Kasumi-1 (cell line): ENCODE results near the gene CACNG4.
A peak's percentile ranks its signal among the peaks of the same experiment; 100 is the strongest.

ENCODE experiments used
- DNase-seq, 2 experiments: peaks; one replicate each; lab custom pipeline; 2025; lab: John Stamatoyannopoulos, UW

Gene CACNG4

DNA sequence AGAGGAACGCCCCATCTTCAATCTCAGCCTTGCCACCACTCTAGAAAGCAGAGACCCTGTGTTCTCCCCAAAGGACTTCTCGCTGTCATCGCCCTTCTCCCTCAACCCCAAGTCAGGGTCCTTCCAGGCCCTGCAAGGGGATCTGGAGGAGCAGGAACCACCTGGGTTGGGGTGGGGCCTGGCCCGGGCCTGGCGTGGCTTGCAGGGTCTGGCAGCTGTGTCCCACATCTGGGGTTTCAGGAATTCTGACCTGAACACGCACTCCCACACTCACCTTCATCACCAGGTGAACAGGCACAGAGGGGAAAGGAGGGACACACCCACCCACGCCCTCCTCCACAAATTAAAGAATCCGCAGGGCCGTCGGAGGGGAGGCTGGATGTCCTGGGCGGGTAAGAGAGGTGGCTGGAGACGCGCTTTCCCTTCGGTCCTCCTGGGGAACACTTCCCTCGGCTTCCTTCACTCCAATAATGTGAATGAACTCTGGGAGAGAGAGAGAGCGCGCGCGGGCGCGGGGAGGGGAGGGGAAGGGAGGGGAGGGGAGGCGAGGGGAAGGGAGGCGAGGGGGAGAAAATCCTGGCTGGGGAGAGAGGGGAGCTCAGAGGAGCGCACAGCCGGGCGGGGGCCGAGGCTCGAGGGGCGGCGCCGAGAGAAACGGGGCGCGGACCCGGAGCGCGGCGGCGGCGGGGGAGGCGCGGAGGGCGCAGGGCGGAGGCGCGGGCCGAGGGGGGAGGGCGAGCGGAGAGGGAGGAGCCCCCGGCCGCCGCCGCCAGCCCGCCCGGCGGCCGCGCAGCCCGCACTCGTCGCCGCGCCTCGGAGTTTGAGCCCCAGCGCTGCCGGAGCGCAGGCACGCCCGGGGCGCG lies at the start of gene CACNG4:
Gene CACNG4 (plus strand): TSS at position 799 of the 863 bp plus-strand sequence. CDS start 205 bp downstream, outside the sequence.
- DNase-seq: no peak

DNA sequence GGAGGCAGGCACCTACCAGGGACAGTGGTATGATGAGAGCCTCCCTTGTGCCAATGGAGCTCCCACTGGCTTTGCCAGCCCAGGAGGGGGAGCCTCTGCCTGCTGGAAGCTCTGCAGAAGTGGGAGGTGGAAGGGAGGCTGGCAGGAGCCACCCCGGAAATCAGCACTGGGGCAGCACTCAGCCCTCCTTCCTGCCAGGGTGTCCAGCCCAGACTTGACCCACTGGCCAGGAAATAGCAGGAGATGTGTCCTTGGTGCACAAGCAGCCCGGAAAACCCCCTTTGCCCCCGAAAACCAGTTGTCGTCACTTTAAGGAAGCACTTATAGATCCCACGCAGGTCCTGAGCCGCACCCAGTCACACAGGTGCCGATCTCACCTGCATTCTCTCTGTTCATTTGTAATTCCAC lies 49.3 kb upstream of the CACNG4 start:
- DNase-seq: peak; percentile 4 to 8

DNA sequence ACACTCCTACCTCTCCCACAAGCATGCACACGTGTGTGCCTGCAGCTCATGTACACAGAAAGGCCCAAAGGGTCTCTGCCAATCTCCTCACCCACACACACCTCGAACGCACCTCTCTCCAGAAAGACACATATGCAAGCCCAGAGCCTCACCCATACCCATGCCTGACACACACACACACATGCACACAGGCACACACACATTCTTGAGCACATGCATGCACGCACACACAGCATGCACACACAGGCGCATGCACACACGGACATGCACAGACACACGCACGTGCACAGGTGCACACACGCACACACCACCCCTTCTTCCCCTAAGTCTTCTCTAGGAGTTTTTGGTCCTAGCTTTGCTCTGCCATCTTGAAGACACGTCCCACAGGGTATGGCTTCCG lies 48.7 kb upstream of the CACNG4 start:
- DNase-seq: no peak

DNA sequence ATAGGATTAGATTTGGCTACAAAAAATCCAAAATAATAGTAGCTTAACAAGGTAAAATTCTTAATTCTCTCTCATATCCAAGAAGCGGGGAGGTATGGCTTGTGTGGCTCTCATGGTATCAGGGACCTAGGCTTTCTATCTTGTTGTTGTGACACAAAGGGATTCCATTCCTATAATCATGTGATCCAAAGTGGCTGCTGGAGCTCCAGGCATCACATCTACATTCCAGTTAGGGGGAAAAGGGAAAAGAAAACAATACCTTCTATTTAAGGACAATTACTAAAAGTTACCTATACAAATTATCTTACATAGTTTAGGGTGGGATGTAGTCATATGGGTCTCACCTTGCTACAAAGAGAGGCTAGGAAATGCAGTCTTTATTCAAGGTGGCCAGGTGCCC lies 47.6 kb upstream of the CACNG4 start:
- no peak for DNase-seq

DNA sequence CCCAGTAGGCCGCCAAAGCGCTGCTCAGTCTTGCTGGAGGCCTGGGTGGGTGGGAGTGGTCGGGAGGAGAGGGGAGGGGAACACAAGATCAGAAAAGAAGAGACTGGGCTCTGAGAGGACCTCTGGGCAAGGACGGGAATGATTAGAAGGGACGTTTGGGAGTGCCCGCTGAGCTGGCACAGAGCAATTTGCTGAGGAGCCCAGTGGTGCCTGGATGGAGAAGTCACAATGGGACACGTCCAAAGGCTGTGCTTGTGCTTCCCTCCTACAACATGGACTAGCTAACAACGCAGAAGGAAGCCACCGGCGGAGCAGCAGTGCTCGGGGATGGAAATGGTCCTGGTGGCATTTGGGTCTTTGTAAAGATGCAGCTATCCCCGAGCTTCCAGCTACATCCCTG lies 45.6 kb upstream of the CACNG4 start:
- DNase-seq: no peak

DNA sequence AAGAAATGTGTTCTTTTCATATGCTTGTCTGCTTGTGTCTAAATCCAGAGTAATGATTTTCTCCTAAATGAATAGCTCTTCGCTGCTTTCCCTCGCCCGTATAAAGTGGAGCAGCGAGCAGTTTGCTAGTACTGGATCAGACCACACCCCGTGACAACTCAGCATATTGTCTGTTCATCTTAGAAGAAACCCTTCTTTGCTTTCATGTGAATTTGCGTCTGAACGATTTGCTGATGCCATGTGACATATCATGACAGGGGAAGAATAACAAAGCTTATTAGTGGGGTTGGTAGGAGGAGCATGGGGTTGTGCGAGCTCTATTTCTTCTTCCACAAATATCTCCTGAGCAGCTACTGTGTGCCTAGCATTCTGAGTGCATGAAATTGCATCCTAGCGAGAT lies 44.1 kb upstream of the CACNG4 start:
- no peak for DNase-seq

DNA sequence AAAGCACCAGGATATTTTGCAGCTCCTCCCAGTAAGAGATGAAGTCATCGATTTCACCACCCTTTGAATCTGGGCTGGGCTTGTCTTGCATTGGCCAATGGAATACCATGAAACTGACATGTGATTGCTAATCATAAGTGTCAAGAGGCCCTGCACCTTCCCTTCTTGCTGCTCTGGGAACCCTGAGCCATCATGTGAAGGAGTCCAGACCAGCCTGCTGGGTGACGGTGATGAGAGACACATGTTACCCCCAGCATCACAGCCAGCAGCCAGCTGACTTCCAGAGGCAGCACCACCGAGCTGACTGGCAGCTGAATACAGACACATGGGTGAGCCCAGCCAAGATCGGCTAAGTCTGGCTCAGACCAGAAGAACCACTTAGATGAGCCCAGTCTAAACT lies 43.6 kb upstream of the CACNG4 start:
- no peak for DNase-seq

DNA sequence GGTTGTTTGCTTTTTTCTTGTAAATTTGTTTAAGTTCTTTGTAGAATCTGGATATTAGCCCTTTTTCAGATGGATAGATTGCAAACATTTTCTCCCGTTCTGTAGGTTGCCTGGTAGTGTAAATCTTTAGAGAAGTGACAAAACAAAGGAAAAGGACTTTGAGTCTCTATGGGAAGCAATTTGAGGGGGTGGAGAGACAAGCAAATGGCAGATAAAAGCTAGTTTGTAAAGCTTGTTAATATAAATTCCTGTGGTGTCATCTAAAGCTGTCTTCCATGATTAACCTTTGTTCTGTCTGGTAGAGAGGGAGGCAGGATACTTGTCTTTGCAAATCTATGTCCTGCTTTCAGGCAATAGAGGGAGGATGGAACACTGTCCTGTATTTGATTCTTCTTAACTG lies 40.6 kb upstream of the CACNG4 start:
- DNase-seq: no peak

DNA sequence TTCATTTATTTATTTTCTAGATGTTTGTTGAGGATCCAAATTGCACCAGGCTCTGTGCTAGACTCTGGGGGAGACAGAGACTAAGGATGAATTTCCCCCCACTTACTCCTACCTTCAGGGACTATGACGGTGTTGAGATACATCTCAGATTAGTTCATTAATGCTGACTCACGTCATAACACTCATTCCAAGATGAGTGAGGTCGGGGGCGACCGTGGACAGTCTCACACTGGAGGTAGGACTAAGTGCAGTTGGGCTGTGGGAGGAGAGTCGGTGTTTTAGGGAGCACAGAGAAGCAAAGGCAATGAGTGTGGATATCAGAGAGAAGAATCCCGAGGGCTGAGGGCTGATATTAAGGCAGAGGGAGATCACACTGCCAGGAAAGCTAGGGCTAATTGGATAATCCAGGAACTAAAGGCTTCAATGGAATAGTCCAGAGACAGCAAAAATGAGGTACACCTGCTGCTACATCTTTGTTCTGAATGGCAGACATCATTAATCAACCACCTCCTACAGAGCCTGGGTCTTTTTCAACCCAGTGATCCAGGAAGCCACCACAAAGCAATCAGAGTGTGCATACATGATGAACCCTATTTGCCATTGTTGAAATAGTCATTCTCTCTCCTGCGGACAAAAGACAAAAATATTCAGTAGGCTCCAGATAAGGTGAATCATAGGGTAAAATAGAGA lies 38.6 kb upstream of the CACNG4 start:
- DNase-seq: no peak

DNA sequence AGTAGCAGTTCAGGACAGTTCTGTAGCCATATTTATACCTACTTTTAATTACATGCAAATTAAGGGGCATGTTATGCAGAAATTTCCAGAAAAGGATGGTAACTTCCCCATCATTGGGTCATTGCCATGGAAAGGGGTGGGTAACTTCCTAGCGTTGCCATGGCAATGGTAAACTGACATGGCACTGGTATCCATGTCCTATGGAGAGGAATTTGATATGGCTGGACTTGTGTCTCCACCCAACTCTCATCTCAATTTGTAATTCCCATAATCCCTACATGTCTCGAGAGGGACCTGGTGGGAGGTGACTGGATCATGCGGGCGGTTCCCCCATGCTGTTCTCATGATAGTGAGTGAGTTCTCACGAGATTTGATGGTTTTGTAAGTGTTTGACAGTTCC lies 35.6 kb upstream of the CACNG4 start:
- no peak for DNase-seq

DNA sequence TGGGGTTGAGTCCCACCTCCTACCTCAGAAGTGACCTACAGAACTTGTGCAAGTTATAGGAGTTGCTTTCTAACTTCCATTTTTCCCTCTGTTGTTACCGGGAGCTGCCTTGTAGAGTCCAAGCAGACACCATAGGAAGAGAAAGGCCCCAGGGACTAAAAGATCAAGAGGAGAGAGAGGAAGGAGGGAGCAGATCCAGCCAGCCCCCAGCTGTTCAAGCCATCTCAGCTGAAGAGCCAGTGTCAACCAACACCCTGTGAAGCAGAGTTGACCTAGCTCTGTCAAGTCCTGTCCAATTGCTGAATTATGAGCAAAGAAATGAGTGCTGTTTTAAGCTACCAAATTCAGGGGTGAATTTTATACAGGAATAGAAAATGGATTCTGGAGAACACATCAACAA lies 34.9 kb upstream of the CACNG4 start:
- DNase-seq: no peak

DNA sequence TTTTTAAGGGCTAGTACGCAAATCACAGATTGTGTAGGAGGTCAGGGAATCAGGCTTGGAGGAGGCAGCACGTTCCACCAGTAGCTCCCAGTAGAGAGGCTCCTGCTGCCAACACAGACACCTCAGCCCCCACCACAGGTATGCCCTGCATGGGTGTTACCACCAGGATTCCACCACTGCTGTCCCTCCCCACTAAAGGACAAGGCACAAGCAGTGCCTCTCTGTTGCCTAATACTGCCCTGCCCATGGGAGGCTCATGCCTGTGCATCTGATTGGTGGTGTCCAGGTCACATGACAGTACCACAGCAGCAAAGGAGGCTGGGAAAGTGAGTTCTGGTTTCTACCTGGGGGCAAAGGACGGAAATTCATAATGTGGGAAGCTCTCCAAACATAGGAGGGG lies 33.6 kb upstream of the CACNG4 start:
- no peak for DNase-seq

DNA sequence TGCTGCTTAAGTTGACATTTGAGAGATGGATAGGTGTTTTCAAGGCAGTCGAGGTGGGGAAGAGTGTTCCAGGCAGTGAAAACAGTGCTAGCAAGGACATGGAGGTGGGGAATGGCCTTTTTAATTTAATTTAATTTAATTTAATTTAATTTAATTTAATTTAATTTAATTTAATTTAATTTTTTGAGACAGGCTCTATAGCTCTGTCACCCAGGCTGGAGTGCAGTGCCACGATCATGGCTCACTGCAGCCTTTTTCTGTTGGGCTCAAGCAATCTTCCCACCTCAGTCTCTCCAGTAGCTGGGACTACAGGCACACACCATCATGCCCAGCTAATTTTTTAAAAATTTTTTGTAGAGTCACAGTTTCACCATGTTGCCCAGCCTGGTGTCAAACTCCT lies 32.2 kb upstream of the CACNG4 start:
- no peak for DNase-seq

DNA sequence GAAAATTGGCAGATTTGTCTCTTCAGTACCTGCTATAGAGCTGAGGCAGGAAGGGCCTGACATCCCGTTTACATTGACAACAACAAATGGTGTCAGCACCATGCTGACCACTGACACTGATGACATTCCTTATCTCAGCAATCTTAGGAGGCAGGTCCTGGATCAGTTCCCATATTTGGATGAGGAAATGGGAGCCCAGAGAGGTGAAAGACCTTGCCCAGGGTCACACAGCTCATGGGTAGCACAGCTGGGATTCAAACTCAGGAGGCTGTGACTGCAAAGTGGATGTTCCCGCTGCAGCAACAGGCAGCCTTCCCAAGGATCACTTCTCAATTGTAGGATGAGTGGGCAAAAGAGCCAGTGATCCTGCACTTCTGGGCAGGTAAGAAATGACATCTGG lies 30.5 kb upstream of the CACNG4 start:
- no peak for DNase-seq

DNA sequence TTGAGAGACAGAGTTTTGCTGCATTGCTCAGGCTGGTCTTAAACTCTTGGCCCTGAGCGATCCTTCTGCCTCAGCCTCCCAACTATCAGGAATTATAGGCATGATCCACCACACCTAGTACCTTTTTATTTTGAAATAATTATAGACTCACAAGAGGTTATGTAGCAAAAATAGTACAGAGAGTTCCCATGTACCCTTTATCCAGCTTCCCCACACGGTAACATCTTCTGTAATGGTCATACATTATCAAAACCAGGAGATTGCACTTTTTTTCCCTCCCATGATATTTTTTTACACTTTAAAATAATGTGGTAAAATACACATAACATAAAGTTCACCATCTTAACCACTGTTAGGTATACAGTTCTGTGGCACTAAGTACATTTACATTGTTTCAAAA lies 28.8 kb upstream of the CACNG4 start:
- no peak for DNase-seq

DNA sequence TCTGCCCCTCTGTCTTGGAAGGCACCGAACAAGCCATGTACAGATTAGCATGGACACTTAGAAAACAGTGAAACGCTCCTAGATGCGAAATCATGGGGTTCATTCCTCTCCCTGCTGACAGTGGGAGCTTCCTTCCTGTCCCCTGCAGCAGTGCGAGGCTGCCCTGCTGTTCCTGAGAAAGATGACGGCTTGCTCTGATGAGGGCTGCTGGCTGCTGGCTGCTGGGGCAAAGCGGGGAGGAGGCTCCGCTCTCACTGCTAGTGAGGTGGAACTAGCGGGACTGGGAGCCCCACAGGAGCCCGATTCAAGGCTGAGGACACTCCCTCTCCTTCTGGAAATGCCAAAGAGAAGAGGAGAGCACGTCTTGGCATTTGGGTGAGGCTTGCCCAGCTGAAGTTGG lies 25.9 kb upstream of the CACNG4 start:
- DNase-seq: no peak

DNA sequence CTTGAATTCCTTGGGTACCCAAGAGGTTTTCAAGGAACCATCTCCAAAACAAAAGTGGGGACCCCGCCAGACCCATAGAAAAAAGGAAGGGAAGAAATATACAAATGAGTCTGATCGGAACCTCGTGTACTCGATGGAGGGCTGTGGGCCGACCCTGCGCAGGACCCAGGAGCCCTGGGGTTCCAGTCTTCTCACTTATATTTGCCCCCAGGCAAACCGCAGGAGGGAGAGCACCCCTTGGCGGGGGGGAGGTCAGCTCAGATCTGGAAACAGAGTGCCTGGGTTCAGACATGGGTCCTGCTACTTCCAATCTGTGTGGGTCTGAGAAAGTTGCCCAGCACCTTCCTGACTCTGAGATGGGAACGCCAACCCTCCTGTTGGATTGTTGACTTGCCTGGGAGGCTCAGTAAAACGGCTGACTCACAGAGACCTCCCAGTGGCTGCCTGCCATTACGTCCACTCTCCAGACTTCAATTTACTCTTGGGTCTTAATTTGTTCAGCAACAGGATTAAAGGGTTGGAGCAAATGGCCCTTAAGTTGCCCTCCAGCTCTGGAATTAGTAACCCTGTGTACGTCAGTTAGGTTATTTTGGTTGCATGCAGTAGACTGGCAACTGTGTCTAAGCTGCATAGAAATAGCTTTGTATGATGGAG lies 24.9 kb upstream of the CACNG4 start:
- no peak for DNase-seq

DNA sequence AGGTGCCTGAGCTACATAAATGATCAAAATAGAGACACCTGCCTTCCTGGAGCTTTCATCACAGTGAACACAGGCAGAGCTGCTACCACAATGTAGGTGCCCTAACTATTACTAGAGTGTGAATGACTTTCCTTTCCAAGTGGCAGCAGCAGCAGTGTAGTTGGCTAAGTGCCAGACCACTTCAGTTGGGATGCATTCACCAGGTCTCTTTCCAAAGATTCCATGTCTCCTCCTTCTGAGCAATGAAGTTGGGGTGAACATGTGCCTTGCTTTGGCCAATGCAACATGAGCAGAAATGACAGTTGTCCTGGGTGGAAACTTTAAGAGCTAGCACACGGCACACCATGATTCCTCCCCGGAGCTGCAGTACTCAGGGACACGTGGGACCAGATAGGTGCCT lies 23.3 kb upstream of the CACNG4 start:
- DNase-seq: no peak

DNA sequence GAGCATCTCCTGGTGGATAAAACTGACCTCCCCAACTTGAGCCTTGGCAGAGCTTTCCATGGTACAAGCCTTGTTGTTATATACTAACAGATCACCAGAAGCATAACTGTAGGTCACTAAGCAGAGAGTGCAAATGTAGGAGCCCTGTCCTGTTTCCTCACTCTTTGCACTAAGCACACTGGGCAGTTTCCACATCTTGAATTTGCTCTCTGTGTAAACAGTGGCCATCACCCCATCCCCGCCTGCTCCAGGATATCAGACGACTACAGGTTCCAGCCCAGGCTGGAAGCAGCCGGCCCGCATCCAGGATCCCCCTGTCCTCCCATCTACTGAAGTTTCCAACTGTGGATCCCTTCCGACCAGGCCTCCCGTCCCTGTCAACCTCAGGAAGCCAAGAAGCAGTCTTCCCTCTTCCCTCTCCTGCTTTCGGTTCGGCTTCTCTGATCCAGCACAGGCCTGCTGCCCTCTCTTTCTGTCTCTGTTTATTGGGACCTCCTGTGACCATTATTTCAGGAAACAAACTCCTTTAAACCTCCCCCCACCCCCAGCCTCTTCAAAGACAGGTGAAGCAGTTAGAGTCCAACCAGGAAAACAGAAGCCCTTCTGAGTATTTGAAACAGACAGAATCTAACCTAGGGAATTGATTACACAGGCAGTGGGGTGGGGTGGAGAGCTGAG lies 22.6 kb upstream of the CACNG4 start:
- DNase-seq: no peak

DNA sequence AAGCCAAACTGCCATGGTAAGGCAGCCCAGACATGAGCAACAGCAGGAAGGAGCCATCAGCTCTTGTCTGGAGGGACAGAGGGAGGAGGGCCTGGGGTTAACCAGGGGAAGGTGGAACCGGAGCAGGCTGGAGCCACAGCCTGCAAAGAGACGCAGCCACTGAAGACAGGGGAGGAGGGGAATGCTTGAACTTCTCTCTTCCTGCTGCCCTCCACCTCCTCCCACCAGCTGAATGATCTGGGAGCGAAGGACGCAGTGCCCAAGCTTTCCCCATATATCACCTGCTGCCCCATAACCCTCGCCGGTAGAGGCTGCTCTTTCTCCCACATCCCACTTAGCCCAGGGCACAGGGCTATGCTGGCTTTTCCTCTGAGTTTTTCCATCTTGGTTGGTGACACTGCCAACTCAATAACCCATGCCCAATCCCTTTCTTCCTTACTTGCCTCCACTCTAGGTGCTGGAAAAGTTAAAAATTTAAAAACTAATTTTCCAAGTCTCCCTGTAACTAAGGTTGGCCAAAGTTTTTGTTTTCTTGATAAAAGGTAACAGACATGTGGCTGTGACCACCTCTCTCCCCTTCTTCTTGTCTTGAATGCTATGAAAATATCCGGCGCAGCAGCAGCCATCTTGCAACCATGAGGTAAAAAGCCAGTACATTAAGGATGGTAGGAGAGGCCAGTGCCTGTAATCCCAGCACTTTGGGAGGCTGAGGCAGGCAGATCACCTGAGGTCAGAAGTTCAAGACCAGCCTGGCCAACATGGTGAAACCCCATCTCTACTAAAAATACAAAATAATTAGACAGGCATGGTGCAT lies 21.8 kb upstream of the CACNG4 start:
- DNase-seq: no peak

DNA sequence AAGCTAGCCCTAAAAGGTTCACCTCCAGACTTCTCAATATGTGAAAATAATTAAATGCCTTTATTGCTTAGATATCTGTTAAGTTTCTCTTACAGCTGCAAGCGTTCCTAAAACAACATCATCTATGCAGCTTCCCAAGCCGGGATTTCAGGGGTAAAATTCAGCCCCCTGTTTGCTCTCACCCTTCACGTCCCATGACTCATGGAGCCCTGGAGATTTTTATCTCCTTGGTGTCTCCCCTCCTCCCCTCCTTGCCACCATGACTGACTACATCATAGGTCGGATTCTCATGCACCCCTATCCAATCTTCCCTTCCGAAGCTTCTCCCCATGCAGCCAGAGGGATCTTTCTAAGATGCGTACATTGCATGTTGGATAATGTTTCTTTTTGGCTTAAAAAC lies 21.0 kb upstream of the CACNG4 start:
- DNase-seq: no peak
